ENCODE data around the gene GUCY2D. TPM values are rescaled to one million over a fixed set of nuclear protein-coding genes. Genes with fewer than 3 reads are reported as not detected.

GUCY2D gene
- total RNA-seq, 1 donor from 2014 or later: not detected

GRCh38 chr17:8004899-8005298 is 2.5 kb downstream of the GUCY2D start:
- no peaks in the 10 kb centered on the region for H3K4me1 Mint-ChIP-seq
- H3K27ac Mint-ChIP-seq (ENCODE audit: unreplicated experiment): no peak overlapping the region
- no peak for DNase-seq (ENCODE audit: low read depth, low spot score)
- no peaks in the 10 kb centered on the region for H3K36me3 Mint-ChIP-seq (ENCODE audit: low read depth)
- no peaks in the 10 kb centered on the region for H3K9me3 Mint-ChIP-seq
- H3K27me3 Mint-ChIP-seq (ENCODE audit: low read depth): peaks cover 33% of the 10 kb centered on the region
- TF ChIP-seq CTCF (conservative IDR thresholded peaks at IDR 0.05): no peak
- H3K4me3 Mint-ChIP-seq: no peak overlapping the region

- no peaks in the 10 kb centered on the region for H3K9me3 Mint-ChIP-seq
- H3K4me1 Mint-ChIP-seq: no peaks in the 10 kb centered on the region
- no peak for DNase-seq (ENCODE audit: low read depth, low spot score)
- H3K27me3 Mint-ChIP-seq (ENCODE audit: low read depth): peaks cover 30% of the 10 kb centered on the region
- H3K36me3 Mint-ChIP-seq (ENCODE audit: low read depth): no peaks in the 10 kb centered on the region
- H3K4me3 Mint-ChIP-seq: no peak overlapping the region
- no peak overlapping the region for H3K27ac Mint-ChIP-seq (ENCODE audit: unreplicated experiment)
- no peak for TF ChIP-seq CTCF (conservative IDR thresholded peaks at IDR 0.05)
These were observed 2.9 kb downstream of the GUCY2D start for GRCh38 chr17:8005357-8005756.

- H3K36me3 Mint-ChIP-seq (ENCODE audit: low read depth): no peaks in the 10 kb centered on the region
- peaks cover 22% of the 10 kb centered on the region for H3K27me3 Mint-ChIP-seq (ENCODE audit: low read depth)
- no peak overlapping the region for H3K27ac Mint-ChIP-seq (ENCODE audit: unreplicated experiment)
- no peaks in the 10 kb centered on the region for H3K9me3 Mint-ChIP-seq
- DNase-seq (ENCODE audit: low read depth, low spot score): no peak
- TF ChIP-seq CTCF (conservative IDR thresholded peaks at IDR 0.05): no peak
- no peaks in the 10 kb centered on the region for H3K4me1 Mint-ChIP-seq
- H3K4me3 Mint-ChIP-seq: no peak overlapping the region
These were observed 3.7 kb downstream of the GUCY2D start for GRCh38 chr17:8005967-8006730.

- H3K4me3 Mint-ChIP-seq: no peak overlapping the region
- peaks cover 16% of the 10 kb centered on the region for H3K27me3 Mint-ChIP-seq (ENCODE audit: low read depth)
- DNase-seq (ENCODE audit: low read depth, low spot score): no peak
- H3K9me3 Mint-ChIP-seq: no peaks in the 10 kb centered on the region
- TF ChIP-seq CTCF (conservative IDR thresholded peaks at IDR 0.05): no peak
- no peaks in the 10 kb centered on the region for H3K4me1 Mint-ChIP-seq
- no peaks in the 10 kb centered on the region for H3K36me3 Mint-ChIP-seq (ENCODE audit: low read depth)
- H3K27ac Mint-ChIP-seq (ENCODE audit: unreplicated experiment): no peak overlapping the region
These were observed 4.6 kb downstream of the GUCY2D start for GRCh38 chr17:8006836-8007680.

GRCh38 chr17:8007836-8008235 is 5.4 kb downstream of the GUCY2D start:
- Mint-ChIP-seq H3K4me1 (no peaks in the 10 kb centered on the region), H3K9me3 (no peaks in the 10 kb centered on the region), H3K27me3 (ENCODE audit: low read depth) (peaks cover 13% of the 10 kb centered on the region), H3K36me3 (ENCODE audit: low read depth) (no peaks in the 10 kb centered on the region), H3K27ac (ENCODE audit: unreplicated experiment) (no peak overlapping the region), H3K4me3 (no peak overlapping the region)
- TF ChIP-seq CTCF (conservative IDR thresholded peaks at IDR 0.05): no peak
- no peak for DNase-seq (ENCODE audit: low read depth, low spot score)

Measured in neural crest cell (in vitro differentiated cells).